Activated CD4-positive, alpha-beta T cell treated with anti-CD3 and anti-CD28 coated beads for 24 hours (primary cell): ENCODE data around the gene NID1.
"Not testable (repeated sequence)": the region's sequence is repeated elsewhere in the genome, so short reads cannot be mapped to it uniquely, and the experiment has no call there.

ENCODE experiments used
- DNase-seq, 2 donors: peaks; one replicate each; pipeline ENCODE4 v3.0.0-alpha.2; 2020; ENCODE audit warnings: low read depth in 2 of 2

The NID1 gene

DNA sequence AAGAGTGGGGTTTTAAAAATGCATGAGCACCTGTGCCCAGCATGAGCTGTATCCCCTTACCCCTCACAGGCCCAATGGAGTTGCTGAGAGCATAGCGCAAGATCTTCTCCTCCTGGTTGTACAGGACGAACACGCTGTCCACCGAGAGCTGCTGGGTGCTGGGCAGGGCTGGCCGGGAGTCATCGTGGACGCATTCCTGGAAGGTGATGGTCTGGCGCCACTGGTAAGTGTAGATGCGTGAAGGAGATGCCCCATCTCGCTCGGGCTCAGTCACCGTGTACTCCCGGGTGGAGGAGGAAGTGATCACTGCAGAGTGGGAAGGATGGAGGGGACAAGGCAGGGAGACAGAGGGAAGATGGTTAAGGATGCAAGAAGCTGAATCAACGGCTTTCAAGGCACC is 39.1 kb downstream of the NID1 start:
- no peak for DNase-seq

DNA sequence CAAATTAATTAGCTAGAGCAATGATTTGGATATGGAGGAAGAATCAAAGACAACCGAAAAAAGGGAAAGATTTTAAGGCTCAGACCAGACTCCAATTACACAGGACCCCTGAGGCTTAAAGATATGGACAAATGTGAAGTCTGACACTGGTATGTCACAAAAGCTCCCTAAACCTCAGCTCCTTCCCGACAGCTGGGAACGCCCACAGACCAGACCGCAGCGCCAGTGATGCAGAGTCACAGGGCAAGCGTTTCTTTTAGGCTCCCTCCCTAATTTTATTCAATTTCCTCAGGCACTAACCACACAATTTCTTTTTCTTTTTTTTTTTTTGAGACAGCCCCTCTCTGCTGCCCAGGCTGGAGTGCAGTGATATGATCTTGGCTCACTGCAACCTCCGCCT is 40.2 kb downstream of the NID1 start:
- DNase-seq, result no peak

DNA sequence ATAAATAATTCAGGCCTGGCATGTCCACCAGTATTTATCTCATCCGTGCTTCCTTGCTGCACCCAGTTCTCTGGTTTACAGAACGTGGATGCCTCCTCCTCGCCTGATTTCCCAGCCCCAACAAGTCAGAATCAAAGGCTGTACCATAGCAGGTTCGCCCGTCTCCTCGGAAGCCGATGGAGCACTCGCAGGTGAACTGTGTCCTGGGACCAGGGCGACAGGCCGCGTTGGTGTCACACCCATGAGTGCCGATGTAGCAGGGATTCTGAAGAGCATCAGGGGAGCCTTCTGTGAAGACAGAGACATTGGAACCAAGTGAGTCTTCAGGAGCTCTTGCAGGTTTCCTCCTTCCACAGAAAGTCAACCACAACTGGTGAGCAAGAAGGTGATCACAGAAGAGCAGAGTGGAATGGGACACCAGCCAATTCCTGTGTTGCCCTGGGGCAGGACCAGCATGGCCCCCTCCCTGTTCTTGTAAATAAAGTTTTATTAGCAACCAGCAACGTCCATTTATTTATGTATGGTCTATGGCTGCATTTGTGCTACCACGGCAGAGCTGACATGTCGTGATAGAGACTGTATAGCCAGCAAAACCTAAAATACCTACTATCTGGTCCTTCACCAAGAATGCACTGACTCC is 40.8 kb downstream of the NID1 start:
- no peak for DNase-seq

DNA sequence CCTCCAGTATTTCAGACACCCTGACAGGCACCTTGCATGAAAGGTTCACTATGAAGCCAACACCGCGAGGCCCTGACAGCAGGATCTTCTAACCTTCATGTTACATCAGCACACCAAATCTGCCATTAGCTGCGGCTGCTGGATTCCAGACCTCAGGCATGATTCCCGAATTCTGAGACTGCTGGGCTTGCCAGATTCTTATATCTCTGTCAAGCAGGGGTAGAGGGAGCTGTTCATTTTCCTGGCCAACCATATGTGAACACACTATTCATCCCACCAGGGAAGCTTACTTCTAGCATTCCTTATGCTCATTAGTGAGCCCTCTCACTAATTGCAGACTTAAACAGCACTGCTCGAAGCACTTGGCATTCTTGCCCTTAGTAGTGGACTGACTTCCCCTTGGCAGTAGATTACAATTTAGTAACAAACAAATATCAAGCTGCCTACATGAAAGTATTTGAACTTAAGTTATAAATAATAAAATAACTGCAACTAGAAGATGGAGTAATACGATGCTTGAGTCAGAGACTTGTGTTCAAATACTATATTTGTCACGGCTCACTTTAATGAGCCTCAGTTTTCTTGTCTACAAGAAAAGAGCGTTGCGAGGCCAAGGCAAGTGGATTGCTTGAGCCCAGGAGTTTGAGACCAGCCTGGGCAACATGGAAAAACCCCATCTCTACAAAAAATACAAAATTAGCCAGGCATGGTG is 43.3 kb downstream of the NID1 start:
- DNase-seq, result no peak

DNA sequence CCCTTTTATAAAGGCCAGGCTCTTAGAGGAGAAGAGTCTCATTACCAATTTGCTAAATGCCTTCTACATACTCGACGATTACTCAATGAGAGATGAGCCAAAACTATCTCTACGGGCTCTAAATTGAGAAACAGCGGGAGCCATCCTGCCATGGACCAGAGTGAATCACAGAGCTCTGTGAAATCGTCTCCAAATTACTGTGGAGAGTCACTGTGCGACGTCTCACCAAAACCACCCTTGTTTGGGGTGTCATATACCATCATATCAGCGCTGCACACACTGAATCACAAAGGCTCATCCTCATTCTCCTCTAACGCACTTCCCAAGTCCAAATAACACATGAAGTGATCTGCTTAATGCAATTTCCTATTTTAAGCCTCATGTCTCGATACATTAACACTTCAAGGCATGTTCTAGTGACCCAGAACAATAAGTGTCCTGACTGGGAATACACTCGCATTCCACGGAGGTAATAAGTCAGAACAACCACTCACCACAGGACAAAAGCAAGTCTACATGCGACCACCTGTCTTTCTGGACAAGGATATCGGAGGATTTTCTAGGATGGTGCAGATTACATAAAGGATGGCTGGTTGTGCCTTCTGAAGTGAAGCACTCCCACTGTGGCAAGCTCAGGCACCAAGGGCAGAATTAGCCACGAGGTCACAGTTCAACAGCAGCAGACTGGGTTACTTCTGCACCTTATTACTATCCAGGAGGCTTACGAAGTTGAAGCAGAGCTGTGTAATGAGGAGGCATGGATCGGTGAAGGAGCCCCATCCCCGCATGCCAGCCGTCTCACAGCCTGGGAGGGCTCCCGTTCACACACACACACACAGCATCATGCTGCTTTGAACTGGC is 44.3 kb downstream of the NID1 start:
- DNase-seq, result no peak

DNA sequence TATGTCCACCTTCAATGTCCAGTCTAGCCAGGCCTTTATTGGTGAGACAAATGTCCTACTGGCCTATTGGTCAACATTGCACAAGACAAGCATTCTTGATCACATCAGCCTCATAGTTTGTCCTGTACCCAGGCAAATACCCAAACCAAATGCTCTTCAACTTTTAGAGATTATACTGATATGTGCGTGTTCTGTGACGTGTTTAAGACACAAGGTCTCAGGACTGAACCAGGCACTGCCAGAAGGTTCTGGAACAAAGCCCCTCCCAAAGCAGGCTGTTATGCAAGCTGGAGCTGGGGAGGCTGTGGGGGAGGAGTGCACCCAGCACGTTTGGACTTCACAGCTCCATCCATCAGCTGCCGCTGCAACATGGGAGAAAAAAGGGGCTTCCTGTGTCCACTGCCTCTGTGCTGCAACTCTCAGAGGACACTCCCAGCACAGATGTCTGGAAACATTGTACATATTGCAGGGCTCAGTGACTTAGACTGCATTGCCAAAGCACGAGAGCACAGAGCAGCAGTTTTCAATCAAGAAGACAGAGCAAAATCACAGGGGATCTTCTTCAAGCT is 45.9 kb downstream of the NID1 start:
- DNase-seq, result no peak

DNA sequence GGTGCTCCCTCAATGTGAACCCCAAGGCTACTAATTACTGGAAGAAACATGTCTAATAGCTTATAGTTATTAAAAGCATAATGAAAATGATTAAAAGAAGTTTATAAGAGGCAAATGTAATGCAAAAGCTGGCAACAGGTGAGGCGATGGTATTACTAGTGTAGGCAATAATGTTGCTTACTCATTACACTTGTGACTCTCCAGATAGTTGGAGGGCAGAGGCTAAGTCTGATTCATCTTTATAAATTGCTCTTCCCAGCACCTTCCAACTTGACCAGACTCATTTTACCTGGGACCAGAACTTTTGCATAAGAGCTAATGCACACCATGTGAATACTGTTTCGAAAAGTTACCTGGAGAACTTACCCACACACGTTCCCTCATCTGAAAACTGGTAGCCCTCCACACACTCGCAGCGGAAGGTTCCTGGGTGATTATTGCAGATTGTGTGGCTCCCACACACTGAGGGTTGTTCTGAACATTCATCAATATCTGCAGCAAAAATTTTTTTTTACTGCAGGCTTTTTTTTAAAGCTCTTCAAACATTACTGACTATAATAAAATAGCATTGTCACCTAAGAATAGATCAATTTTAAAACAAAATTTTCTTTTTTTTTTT is 48.0 kb downstream of the NID1 start:
- DNase-seq, result no peak

DNA sequence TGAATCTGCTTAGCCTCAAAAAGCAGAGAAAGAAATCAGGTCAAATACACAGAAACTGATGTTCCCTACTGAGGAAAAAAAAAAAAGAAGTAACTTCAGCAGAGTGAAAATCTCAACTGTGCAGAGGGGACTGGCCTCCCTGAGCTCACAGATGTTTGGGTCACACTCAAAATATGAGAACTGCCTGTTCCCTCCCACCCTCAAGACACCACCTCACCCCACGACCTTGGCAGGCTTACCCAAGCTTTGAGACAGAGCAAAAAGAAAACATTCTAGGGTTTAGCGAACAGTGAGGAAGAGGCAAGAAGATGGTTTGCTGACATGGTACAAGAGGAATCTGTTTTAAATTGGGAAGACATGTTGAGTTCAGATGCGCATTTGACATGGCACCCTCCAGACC is 48.8 kb downstream of the NID1 start:
- DNase-seq, result no peak

DNA sequence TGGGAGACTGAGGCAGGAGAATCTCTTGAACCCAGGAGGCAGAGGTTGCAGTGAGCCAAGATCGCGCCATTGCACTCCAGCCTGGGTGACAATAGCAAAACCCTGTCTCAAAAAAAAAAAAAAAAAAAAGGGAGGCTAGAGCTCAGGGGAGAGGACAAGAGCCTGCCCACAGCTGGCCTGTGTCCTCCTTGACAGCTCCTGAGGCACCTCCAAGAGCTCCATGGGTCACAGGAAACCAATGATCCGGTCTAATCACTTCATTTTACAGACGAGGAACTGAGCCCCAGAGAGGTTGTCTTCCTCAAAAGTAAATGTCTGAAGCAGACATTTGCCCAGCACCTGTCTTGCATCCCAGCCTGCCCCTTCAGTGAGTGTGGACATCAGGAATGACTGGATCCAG is 49.4 kb downstream of the NID1 start:
- DNase-seq, result no peak

DNA sequence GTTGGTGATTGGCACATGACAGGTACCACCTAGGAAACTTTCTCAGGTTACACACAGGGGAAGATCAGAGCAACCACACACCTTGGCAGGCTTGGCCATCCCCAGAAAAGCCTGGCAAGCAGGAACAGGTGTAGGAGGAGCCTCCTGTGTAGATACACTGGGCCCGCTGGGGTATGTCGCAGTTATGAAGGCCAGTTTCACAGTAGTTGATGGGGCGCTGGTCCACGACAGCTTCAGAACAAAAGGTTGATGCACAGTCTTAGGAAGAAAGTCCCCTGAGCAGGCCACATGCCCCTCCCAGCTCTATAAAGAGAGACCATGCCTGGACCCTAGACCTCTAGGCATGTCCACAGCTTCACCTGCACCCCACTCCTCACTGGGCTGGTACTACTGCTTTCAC is 51.6 kb downstream of the NID1 start:
- DNase-seq, result no peak

DNA sequence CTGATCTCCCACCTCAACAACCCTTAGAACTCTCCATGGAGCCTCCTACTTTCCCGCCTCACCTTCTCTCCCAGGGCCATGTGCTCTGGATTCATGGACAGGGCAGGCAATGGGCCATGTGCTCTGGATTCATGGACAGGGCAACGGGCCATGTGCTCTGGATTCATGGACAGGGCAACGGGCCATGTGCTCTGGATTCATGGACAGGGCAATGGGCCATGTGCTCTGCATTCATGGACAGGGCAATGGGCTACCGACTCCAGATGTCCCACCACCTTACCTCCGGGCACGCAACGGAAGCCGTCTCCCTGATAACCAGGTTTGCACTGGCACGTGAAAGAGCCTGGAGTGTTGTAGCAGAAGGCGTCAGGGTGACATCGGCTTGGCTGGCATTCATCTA is 53.2 kb downstream of the NID1 start:
- DNase-seq, result no peak

DNA sequence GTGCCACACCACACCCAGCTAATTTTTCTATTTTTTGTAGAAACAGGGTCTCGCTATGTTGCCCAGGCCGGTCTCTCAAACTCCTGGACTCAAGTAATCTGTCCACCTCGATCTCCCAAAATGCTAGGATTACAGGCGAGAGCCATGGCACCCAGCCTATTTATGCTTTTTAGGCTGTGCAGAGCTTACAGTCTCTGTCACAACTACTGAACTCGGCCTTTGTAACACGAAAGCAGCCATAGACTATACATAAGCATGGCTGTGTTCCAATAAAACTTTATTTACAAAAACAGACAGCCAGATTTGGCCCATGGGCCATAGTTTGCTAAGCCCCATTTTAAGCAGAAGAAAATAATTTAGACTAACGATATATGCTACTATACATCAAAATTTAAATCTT is 54.4 kb downstream of the NID1 start:
- DNase-seq, result no peak

DNA sequence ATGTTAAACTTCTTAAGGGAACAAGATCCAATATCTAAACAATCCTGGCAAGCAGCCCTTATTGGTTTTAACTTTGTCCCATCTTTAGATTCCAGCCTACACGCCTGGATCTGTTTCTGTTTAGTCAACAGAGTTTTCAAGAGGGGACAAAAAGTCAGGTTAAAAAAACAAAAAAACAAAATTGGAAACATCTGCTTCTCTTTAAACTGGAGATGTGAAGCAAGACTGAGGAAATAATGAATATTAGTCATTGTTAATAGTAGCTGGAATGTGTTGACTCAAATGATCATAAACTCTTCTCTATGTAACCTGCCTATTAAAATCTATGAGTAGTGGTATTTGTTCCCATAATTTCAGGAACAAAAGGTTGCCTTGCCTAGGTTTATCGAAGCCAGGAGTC is 55.0 kb downstream of the NID1 start:
- DNase-seq, result no peak

DNA sequence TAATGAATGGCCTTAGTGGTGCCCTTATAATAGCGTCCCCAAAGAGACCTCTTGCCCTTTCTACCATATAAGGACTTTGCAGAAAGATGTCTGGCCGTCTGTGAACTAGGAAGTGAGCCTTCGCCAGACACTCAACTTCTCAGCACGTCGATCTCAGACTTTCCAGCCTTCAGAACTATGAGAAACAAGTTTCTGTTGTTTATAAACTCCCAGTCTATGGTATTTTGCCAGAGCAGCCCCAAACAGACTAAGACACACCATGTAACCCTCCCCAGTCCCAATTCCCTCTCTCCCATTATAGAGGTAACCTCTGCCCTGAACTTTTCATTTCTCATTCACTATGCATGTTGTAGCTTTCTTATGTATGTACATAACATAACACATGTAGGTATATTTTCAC is 55.7 kb downstream of the NID1 start:
- DNase-seq, result no peak

DNA sequence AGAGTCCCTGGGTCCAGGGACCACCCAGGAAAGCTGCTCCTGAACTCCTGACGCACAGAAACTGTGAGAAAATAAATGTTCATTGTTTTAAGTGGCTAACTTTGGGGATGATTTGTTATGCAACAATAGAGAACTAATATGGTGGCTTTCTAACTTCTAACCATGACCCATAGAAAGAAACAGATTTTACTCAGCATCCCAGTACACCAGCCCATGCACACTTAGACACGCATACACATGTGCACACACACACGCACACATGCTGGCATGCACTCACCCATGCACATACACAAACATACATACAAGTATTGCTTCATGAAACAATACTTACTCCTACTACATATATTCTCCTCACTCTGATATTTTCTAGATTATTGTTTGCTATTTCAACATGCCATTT is 57.1 kb downstream of the NID1 start:
- no peak for DNase-seq

DNA sequence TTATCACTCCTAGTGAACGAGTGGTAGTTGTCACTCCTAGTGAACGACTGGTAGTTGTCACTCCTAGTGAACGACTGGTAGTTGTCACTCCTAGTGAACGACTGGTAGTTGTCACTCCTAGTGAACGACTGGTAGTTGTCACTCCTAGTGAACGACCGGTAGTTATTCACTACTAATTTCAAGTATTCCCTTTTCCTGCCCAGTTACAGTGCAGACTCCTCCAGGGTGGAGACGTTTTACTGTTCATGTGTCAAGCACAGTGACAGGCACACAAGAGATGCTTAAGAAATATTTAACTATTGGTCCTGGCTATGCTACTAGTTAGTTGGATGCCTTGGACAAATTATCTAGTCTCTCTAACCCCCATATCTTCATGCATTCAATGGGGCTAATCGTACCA is 61.8 kb downstream of the NID1 start:
- not testable (repeated sequence) for DNase-seq

DNA sequence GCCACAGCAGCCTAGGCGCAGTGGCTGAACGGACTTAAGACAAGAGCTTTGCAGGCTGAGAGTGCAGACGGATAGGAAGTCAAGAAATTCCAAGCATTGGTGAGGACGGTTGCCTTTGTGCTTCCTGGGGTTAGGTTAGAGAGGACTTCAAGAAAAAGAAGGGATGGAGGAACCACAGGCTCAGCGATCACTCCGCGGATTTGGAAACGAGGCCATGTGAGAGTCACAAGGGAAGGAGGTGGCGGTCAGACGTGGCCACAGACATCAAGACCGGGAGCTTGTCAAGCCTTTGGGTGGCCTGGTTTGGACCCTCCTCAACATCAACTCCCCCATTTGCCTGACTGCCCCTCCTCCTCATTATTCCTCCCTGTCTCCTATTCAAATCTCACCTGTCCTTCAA is 62.3 kb downstream of the NID1 start:
- DNase-seq, result no peak

DNA sequence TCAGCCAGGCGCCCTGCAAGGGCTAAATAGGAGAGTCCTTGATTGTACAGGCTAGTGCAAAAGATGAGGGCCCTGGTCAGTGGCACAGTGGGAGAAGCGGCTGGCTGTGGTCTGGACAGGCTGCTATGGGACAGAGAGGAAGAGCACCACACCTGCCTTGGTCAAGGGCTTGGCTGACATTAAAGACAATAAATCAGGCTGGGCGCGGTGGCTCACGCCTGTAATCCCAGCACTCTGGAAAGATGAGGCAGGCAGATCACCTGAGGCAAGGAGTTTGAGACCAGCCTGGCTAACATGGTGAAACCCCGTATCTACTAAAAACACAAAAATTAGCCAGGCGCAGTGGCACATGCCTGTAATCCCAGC is 62.9 kb downstream of the NID1 start:
- DNase-seq, result no peak

DNA sequence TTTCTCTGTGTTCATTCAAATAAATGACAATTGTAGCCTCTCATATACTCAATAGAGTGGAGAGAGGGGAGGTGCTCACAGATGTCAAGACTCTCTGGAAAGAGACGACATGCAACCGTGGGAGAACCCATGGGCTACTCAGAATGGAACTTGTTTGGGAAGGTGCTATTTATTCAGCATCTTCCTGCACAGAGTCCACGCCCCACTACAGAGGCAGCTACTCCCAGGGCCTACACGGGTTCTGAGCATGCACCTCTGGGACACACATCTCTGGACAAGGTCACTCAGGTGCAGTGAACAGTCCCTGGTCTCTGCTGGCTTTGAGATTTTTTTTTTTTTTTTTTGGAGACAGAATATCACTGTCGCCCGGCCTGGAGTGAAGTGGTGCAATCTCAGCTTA is 64.1 kb downstream of the NID1 start:
- no peak for DNase-seq

DNA sequence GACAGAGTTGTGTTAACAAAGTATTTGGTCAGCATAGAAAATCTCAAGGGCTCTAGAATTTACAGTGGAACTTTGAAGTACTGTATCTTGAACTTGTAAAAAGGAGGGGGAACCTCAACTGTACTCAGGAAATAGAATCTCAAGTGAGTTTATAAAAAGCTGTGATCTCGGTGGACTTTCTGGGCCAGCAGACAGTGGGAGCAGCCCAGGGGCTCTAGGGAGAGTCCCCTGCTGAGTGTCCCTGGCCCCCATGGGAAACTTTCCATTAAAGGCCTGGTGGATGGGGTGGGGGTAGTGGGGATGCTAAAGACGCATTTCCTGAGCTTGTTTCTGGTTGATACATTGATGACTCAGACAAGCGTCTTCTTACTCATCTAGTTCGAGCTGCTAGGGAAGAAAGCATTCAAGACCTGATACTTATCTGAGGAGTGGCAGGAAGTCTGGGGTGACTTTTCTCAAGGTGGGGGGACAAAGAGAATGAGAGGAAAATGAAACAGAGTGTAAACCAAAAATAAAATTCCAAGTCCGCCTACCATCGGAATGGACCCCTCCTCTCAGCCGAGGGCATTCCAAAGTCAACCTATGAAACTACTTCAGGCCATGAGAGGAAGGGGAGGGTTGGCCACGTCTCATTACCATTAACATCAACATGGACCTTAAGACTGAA is 65.5 kb downstream of the NID1 start:
- peak; percentile 42 to 45 for DNase-seq

DNA sequence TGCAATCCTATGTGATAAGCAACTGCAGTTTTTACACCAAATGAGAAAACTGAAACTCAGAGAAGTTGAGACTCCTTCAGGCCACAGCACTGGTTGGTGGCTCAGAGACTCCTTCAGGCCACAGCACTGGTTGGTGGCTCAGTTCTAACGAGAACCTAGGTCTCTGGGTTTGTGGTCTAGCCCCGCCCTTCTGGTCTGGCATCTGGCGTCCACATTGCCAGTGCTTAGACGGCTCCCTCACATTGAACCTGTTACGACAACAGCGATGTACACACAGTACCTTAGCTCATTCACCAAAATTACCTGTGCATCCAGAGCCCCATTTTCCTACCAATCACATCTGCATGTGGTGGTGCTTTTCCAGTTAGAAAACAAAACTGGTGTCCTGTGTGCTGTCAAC is 66.1 kb downstream of the NID1 start:
- DNase-seq, result peak in 1 of 2 donors; percentile 8

DNA sequence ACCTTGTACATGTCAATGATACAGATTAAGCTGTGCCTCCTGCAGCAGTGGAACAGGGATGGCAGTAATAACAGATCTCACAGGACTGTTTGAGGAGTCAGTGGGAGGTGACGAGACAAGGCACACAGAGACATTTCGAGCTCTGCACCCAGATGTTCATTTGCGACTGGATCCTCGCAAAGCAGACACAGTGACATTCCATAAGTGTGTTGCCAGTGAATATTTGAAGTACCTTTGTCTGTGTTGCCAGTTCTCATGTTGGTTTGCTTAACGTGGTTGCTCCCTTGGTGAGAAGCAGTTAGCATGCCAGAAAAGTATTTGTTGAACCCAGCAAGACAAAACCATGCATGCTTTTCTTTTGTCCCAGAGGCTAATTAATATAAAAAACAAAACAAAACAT is 67.0 kb downstream of the NID1 start:
- no peak for DNase-seq
